ENCODE measurements around the gene ZKSCAN5. TPM values are rescaled to one million over a fixed set of nuclear protein-coding genes. Genes with fewer than 3 reads are reported as not detected.

ZKSCAN5 gene
- total RNA-seq, 1 experiment from 2014 or later, result 15.5 TPM

- Mint-ChIP-seq H3K36me3 (peaks cover 21% of the 10 kb centered on the region), H3K27ac (peak overlapping the region; percentile 29), H3K4me3 (peak overlapping the region; percentile 98), H3K9me3 (no peaks in the 10 kb centered on the region), H3K4me1 (peaks cover 11% of the 10 kb centered on the region), H3K27me3 (ENCODE audit: low read depth) (no peaks in the 10 kb centered on the region)
- ATAC-seq (no peak), DNase-seq (ENCODE audit: low spot score) (no peak)
- no peak for TF ChIP-seq SMAD4 (CRISPR knock-in tag; IDR thresholded peaks at IDR 0.05)
- no peak for TF ChIP-seq HMGXB4 (CRISPR knock-in tag; IDR thresholded peaks at IDR 0.05)
- no peak for TF ChIP-seq E2F1 (CRISPR knock-in tag; IDR thresholded peaks at IDR 0.05)
- no peak for TF ChIP-seq CBFB (CRISPR knock-in tag; IDR thresholded peaks at IDR 0.05; ENCODE audit: low read depth)
- no peak for TF ChIP-seq MLX (CRISPR knock-in tag; IDR thresholded peaks at IDR 0.05)
- TF ChIP-seq TEAD1 (CRISPR knock-in tag; IDR thresholded peaks at IDR 0.05), result no peak
- no peak for TF ChIP-seq USF1 (CRISPR knock-in tag; IDR thresholded peaks at IDR 0.05)
- no peak for TF ChIP-seq PRRX2 (CRISPR knock-in tag; IDR thresholded peaks at IDR 0.05)
- ChIA-PET CTCF (interaction anchor here (3.3 to 3.7 kb wide), 2 partner anchors 32 to 59 kb away, joined by 15 to 16 read pairs; partner anchors contain the start of gene ZSCAN25), POLR2A (interaction anchor here (2.6 kb wide), 1 partner anchor 57 kb away, joined by 8 read pairs; the partner anchor contains the start of gene ZNF394)
Observed at GRCh38 chr7:99557196-99557607, 52.7 kb downstream of the ZKSCAN5 start.

GRCh38 chr7:99557940-99558305 is 53.5 kb downstream of the ZKSCAN5 start:
- ATAC-seq (no peak), DNase-seq (ENCODE audit: low spot score) (no peak)
- Mint-ChIP-seq H3K27ac (peak overlapping the region; percentile 94), H3K27me3 (ENCODE audit: low read depth) (no peaks in the 10 kb centered on the region), H3K4me1 (peaks cover 11% of the 10 kb centered on the region), H3K9me3 (no peaks in the 10 kb centered on the region), H3K36me3 (peaks cover 29% of the 10 kb centered on the region), H3K4me3 (peak overlapping the region; percentile 98)
- POLR2A ChIA-PET, result interaction anchor here (0.6 to 2.6 kb wide), 4 partner anchors 35 to 83 kb away, joined by 3 to 8 read pairs (median 3); partner anchors contain the start of gene ZNF394
- CTCF ChIA-PET, result interaction anchor here (1.9 to 3.7 kb wide), 3 partner anchors 23 to 59 kb away, joined by 7 to 16 read pairs (median 15); partner anchors contain the start of gene ZSCAN25
- TF ChIP-seq ZBTB21 (CRISPR knock-in tag; IDR thresholded peaks at IDR 0.05; ENCODE audit: borderline replicate concordance) (no peak), NR3C1 (CRISPR knock-in tag; conservative IDR thresholded peaks at IDR 0.05; ENCODE audit: low read depth) (no peak), ZNF138 (CRISPR knock-in tag; conservative IDR thresholded peaks at IDR 0.05) (no peak), ZNF281 (CRISPR knock-in tag; IDR thresholded peaks at IDR 0.05) (no peak), USF2 (CRISPR knock-in tag; IDR thresholded peaks at IDR 0.05) (no peak), ATF6 (CRISPR knock-in tag; IDR thresholded peaks at IDR 0.05) (no peak), ZNF232 (CRISPR knock-in tag; IDR thresholded peaks at IDR 0.05) (no peak), E2F4 (CRISPR knock-in tag; IDR thresholded peaks at IDR 0.05; ENCODE audit: borderline replicate concordance, low read depth) (no peak), RELA (CRISPR knock-in tag; IDR thresholded peaks at IDR 0.05; ENCODE audit: borderline replicate concordance) (no peak), RORB (CRISPR knock-in tag; IDR thresholded peaks at IDR 0.05) (no peak), FOXK1 (CRISPR knock-in tag; IDR thresholded peaks at IDR 0.05) (no peak), JAZF1 (CRISPR knock-in tag; IDR thresholded peaks at IDR 0.05) (no peak), NR1H2 (CRISPR knock-in tag; IDR thresholded peaks at IDR 0.05) (no peak), E2F5 (CRISPR knock-in tag; IDR thresholded peaks at IDR 0.05) (no peak)
